ENCODE measurements around the gene LCTL. TPM values are rescaled to one million over a fixed set of nuclear protein-coding genes. Genes with fewer than 3 reads are reported as not detected.

Gene LCTL
- total RNA-seq, 1 experiment from 2014 or later: not detected

- RAD21 ChIA-PET (ENCODE audit: low non-redundant PET in 1 of 2, low total read pairs in 2 of 2, uncharacterized antibody in 2 of 2, unreplicated experiment in 2 of 2): no interaction called here
- Histone ChIP-seq H3K27me3 (ENCODE audit: insufficient read depth, low read length) (no peaks in the 10 kb centered on the region), H3K4me1 (ENCODE audit: control insufficient read depth in 1 of 2, insufficient read depth in 2 of 2, low read length in 2 of 2) (no peaks in the 10 kb centered on the region), H3K27ac (ENCODE audit: low read depth, low read length) (no peak overlapping the region), H3K9me2 (ENCODE audit: insufficient read depth) (no peaks in the 10 kb centered on the region), H3K9me3 (ENCODE audit: control insufficient read depth in 1 of 2, insufficient read depth in 1 of 2, low read depth in 1 of 2, low read length in 2 of 2) (no peaks in the 10 kb centered on the region), H3K4me3 (replicated peaks in 1 of 2; ENCODE audit: low read depth in 1 of 2, low read length in 2 of 2) (no peak overlapping the region), H4K20me1 (ENCODE audit: insufficient read depth) (no peaks in the 10 kb centered on the region), H3K36me3 (ENCODE audit: control insufficient read depth in 1 of 2, insufficient read depth in 2 of 2, low read length in 2 of 2) (no peaks in the 10 kb centered on the region), H3K9ac (ENCODE audit: low read length) (no peak overlapping the region), H2AFZ (ENCODE audit: low read depth, low read length, poor library complexity, severe bottlenecking) (no peak overlapping the region), H3K79me2 (ENCODE audit: insufficient read depth, low read length) (no peaks in the 10 kb centered on the region), H3K4me2 (ENCODE audit: low read length) (no peak overlapping the region)
- no TSS peak for BruUV-seq (replicated peaks)
- DNase-seq (ENCODE audit: low read depth, low spot score): no peak
- intact Hi-C loops (cut with micrococcal nuclease): no loop called here
- CTCF ChIA-PET: no interaction called here
- POLR2A ChIA-PET: no interaction called here
- TF ChIP-seq POLR2AphosphoS5 (IDR thresholded peaks at IDR 0.05; ENCODE audit: low read depth, low read length): no peak
- no peak for TF ChIP-seq POLR2A (IDR thresholded peaks at IDR 0.05; ENCODE audit: borderline replicate concordance, extremely low read depth, insufficient read depth, insufficient read length)
- no peak for TF ChIP-seq TCF7L2 (IDR thresholded peaks at IDR 0.05; ENCODE audit: borderline replicate concordance, extremely low read depth, insufficient read depth, insufficient read length)
- TF ChIP-seq SIN3A (IDR thresholded peaks at IDR 0.05; ENCODE audit: low read depth): no peak
- TF ChIP-seq ZBTB33 (IDR thresholded peaks at IDR 0.05; ENCODE audit: extremely low read depth, insufficient replicate concordance, low read length): no peak
- TF ChIP-seq YY1 (IDR thresholded peaks at IDR 0.05; ENCODE audit: extremely low read depth, insufficient replicate concordance, low read depth, low read length): no peak
- ATAC-seq: no peak
Observed at GRCh38 chr15:66595332-66595731, 29.5 kb upstream of the LCTL start.

GRCh38 chr15:66594836-66595235 is 29.0 kb upstream of the LCTL start:
- H4K20me1 ChIP-seq (ENCODE audit: insufficient read depth): no peaks in the 10 kb centered on the region
- BruUV-seq (replicated peaks): no TSS peak
- CTCF ChIA-PET: interaction anchor here (1.0 kb wide), 1 partner anchor 9 kb away, joined by 4 read pairs; no protein-coding TSS in a partner anchor
- H3K9me2 ChIP-seq (ENCODE audit: insufficient read depth): no peaks in the 10 kb centered on the region
- intact Hi-C loops (cut with micrococcal nuclease): no loop called here
- no peaks in the 10 kb centered on the region for H3K36me3 ChIP-seq (ENCODE audit: control insufficient read depth in 1 of 2, insufficient read depth in 2 of 2, low read length in 2 of 2)
- no peak overlapping the region for H3K27ac ChIP-seq (ENCODE audit: low read depth, low read length)
- no peak overlapping the region for H3K4me2 ChIP-seq (ENCODE audit: low read length)
- H3K79me2 ChIP-seq (ENCODE audit: insufficient read depth, low read length): no peaks in the 10 kb centered on the region
- no peaks in the 10 kb centered on the region for H3K4me1 ChIP-seq (ENCODE audit: control insufficient read depth in 1 of 2, insufficient read depth in 2 of 2, low read length in 2 of 2)
- RAD21 ChIA-PET (ENCODE audit: low non-redundant PET in 1 of 2, low total read pairs in 2 of 2, uncharacterized antibody in 2 of 2, unreplicated experiment in 2 of 2): no interaction called here
- H3K4me3 ChIP-seq (replicated peaks in 1 of 2; ENCODE audit: low read depth in 1 of 2, low read length in 2 of 2): no peak overlapping the region
- no peaks in the 10 kb centered on the region for H3K9me3 ChIP-seq (ENCODE audit: control insufficient read depth in 1 of 2, insufficient read depth in 1 of 2, low read depth in 1 of 2, low read length in 2 of 2)
- DNase-seq (ENCODE audit: low read depth, low spot score) (no peak), ATAC-seq (no peak)
- H2AFZ ChIP-seq (ENCODE audit: low read depth, low read length, poor library complexity, severe bottlenecking): no peak overlapping the region
- H3K9ac ChIP-seq (ENCODE audit: low read length): no peak overlapping the region
- H3K27me3 ChIP-seq (ENCODE audit: insufficient read depth, low read length): no peaks in the 10 kb centered on the region
- POLR2A ChIA-PET: no interaction called here
- TF ChIP-seq SIN3A (IDR thresholded peaks at IDR 0.05; ENCODE audit: low read depth) (no peak), CTCF (IDR thresholded peaks at IDR 0.05 in 2 of 3, conservative IDR thresholded peaks at IDR 0.05 in 1 of 3; ENCODE audit: borderline replicate concordance in 1 of 3, insufficient read depth in 1 of 3, low read depth in 2 of 3, low read length in 2 of 3) (no peak), SRF (IDR thresholded peaks at IDR 0.05; ENCODE audit: low read depth) (no peak), RAD21 (IDR thresholded peaks at IDR 0.05; ENCODE audit: low read depth) (no peak), EZH2 (IDR thresholded peaks at IDR 0.05) (no peak), EGR1 (IDR thresholded peaks at IDR 0.05; ENCODE audit: low read depth) (no peak), ZFX (IDR thresholded peaks at IDR 0.05) (no peak), FOSL1 (IDR thresholded peaks at IDR 0.05; ENCODE audit: low read depth) (no peak), POLR2AphosphoS5 (IDR thresholded peaks at IDR 0.05; ENCODE audit: low read depth, low read length) (no peak), MAX (IDR thresholded peaks at IDR 0.05) (no peak), ELF1 (IDR thresholded peaks at IDR 0.05; ENCODE audit: borderline replicate concordance, low read depth) (no peak), ZBTB33 (IDR thresholded peaks at IDR 0.05; ENCODE audit: extremely low read depth, insufficient replicate concordance, low read length) (no peak)
